ENCODE measurements around the gene UQCC2.

DNA sequence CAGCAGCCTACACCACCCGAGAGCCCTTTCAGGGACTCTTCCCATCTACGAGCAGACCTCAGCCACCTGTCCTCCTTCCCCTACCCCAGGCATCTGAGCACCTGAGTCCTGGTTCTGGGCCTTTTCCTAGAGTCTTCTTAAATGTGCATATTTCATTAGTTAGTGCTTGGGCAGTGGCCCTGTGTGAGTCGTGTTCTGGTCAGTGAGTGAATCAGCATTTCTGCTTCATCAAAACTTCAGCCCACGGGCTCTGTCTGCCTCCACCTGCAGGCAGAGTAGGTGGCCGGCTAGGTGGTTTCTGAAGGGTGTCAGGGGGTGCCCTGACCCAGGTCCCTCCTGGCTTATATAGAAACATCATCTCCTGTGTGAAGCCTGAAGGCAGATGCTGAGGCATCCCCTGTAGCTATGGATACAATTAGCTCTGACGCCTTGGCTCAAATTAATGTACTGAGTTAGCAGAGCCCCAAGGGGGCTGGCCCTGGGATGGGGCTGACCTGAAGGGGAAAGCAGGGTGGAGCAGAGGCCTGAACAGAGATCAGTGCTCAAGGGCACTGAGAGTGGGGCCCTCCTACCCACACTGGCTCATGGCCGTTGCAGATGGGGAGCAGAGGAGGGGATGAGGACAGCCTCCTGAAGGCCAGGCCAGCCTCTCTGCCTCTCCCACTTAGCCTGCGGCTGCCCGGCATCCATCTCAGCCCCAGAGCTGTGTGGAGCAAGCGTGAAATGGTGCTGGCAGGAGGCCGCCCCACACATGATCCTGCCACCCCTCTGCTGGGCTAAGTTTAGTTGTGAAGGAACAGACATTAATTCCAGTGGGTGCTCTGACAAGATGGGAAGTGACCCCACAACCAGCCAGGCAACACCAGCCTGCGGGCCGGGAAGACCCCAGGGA, 21.6 kb upstream of the UQCC2 start:
- TF ChIP-seq, protein P1, sequence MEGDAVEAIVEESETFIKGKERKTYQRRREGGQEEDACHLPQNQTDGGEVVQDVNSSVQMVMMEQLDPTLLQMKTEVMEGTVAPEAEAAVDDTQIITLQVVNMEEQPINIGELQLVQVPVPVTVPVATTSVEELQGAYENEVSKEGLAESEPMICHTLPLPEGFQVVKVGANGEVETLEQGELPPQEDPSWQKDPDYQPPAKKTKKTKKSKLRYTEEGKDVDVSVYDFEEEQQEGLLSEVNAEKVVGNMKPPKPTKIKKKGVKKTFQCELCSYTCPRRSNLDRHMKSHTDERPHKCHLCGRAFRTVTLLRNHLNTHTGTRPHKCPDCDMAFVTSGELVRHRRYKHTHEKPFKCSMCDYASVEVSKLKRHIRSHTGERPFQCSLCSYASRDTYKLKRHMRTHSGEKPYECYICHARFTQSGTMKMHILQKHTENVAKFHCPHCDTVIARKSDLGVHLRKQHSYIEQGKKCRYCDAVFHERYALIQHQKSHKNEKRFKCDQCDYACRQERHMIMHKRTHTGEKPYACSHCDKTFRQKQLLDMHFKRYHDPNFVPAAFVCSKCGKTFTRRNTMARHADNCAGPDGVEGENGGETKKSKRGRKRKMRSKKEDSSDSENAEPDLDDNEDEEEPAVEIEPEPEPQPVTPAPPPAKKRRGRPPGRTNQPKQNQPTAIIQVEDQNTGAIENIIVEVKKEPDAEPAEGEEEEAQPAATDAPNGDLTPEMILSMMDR (IDR thresholded peaks at IDR 0.05), result no peak
- no peak for TF ChIP-seq POLR2A (IDR thresholded peaks at IDR 0.05)
